ENCODE measurements around the gene HNRNPH2.

GRCh38 chrX:101462892-101463291 is 54.9 kb downstream of the HNRNPH2 start:
- TF ChIP-seq REST (IDR thresholded peaks at IDR 0.05; ENCODE audit: unreplicated experiment): no peak
- TF ChIP-seq CTCF (conservative IDR thresholded peaks at IDR 0.05; ENCODE audit: low read depth in 2 of 2): peak; percentile 34 to 56
- TF ChIP-seq ZNF331 (CRISPR knock-in tag; IDR thresholded peaks at IDR 0.05; ENCODE audit: low read depth): no peak
- no peak for TF ChIP-seq EZH2 (IDR thresholded peaks at IDR 0.05; ENCODE audit: low read depth, unreplicated experiment)
- no peak for TF ChIP-seq ZNF114 (CRISPR knock-in tag; IDR thresholded peaks at IDR 0.05)
- TF ChIP-seq POLR2AphosphoS5 (IDR thresholded peaks at IDR 0.05; ENCODE audit: low read depth): no peak
- no peak for TF ChIP-seq JUNB (IDR thresholded peaks at IDR 0.05; ENCODE audit: unreplicated experiment)
- no peak for TF ChIP-seq EZH2phosphoT487 (IDR thresholded peaks at IDR 0.05; ENCODE audit: unreplicated experiment)
- no peak for TF ChIP-seq CREB1 (CRISPR knock-in tag; IDR thresholded peaks at IDR 0.05; ENCODE audit: low read depth)
